ENCODE data around the gene ELMO1.
"Not testable (repeated sequence)": the region's sequence is repeated elsewhere in the genome, so short reads cannot be mapped to it uniquely, and the experiment has no call there.

The ELMO1 gene

DNA sequence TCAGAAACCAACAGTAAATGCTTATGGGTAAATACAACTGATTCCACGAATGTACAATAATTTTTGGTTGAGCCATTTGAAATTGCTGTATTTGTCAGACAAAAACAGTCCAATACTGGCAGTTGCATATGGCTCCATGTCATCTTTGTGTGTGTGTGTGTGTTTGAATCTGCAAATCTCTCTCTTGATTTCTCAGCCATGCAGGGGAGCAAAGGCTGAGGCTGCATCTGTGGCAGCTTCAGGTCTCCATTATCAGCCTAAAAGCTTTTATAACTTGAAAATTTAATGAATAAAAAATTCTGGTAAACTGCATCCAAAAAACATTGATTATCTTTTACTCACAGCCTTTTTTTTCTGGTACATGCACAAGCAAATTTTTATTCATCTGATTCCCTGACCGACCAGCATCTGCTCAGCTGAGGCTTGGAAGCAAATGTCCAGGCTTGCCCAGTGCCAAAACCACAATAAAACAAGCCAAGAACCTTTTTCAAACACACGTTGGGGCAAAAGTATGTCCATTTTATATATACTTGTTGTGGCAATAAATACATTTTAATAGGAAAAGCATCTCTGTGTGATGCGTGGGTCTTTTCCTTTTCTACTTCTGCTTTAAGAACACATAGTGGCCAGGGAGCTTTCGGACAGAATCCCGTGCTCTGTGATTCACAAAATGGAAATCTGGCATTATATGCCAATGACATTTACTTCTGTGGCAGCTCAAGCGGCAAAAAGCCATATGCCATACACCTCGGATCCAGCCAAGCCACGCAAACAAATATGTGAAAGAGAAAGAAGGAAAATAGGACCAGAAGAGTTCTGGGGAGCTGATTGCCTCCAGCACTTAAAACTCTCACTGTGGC, 448.8 kb downstream of the ELMO1 start:
- DNase-seq: no peak

DNA sequence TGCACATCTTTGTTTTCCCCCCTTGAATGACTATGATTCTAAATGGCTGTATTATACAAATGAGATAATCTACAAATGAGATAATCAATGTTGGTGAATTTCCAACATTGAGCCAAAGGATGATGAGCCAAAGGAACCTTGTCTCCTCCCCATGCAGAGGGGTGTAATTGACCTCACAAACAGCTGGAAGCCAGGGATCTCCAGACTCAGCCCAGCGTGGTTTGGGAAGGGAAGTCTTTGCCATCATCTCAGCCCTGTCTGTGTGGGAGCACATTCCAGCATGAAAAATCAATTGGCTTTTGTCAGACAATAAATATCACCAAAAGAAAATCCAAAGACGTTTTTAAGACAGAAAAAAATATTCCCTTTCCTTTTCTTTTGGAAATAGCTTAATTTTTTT, 452.9 kb downstream of the ELMO1 start:
- DNase-seq: no peak

DNA sequence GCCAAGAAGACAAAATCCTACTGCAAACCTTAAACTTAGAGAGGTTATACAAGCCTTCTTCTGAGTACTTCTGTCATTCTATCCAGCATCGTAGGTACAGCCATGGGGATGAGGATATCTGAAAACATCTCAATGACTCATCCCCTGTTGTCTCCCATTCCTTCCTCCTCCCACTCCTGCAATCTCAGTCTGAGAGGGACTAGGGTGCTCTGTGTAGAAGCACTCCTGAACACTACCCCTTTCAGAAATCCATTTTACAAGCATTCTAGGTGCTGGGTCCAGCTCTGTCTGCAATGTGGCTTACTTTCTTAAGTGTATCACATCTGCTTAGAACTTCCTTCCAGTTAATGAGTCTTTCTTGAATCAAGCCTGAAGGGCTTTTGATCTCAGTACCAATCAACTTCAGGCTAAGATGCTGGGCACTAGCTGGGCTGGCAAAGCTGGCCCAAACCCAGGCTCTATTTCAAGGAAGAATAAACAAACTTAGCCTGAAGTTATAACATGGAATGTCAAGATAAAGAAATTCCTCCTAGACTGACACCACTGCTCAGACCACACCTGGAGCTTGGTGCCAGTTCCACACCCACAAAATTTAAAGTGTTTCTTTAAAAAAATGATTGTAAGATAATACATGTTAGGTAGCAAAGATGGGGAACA, 454.1 kb downstream of the ELMO1 start:
- DNase-seq: no peak

DNA sequence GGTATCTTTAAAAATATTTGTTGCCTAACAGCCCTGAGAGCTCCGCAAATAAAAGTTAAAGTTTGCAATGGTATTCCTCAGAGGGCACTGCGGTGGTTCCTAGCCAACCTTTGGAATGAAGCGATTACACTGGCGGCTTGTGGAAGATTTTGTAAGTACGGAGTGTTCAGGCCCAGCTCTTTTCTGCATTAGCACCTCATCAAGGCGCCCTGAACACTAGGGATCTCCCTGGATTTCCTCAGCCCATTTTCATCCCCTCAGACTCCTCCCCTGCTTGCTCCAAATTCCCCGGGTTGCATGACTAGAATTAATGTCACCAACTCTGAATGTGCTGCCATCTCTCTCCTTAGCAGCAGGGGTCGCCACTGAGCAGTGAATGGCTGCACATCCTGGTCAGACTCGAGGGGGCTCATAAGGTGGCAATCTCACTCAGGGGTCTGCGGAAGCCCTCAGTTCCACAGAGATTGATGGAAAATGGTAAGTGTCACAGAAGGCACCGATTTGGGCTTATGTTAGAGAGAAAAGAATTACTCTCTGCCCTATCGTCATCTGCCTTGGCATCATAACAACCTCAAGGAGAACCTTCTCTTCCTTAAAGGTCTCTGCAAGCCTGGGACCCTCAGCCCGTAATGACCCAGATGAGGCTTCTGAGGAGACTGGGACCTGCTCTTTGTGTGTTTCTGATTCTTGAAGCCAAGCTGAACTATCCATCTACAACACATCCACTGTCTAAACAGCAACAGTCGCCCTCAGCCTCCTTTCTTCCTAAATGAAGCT, 461.5 kb downstream of the ELMO1 start:
- peak; percentile 83 for DNase-seq

DNA sequence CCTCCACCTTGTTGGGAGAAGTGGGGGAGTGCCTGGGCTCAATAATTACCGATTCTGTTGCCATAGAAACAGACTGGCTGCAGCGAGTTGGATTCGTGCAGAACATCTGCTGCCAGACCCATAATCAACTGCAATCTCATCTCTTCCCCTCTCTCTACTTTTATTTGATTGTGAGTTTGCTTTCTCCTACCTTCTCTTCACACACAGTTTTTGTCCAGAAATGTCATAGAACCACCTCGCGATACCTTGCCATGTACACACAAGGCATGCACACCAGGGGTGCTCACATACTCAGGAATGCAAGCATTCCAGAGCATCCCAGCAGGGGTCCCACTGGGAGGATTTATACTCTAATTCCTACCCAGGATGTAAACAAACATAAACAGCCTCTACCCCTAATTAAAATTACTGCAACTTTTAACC, 462.1 kb downstream of the ELMO1 start:
- DNase-seq: no peak

DNA sequence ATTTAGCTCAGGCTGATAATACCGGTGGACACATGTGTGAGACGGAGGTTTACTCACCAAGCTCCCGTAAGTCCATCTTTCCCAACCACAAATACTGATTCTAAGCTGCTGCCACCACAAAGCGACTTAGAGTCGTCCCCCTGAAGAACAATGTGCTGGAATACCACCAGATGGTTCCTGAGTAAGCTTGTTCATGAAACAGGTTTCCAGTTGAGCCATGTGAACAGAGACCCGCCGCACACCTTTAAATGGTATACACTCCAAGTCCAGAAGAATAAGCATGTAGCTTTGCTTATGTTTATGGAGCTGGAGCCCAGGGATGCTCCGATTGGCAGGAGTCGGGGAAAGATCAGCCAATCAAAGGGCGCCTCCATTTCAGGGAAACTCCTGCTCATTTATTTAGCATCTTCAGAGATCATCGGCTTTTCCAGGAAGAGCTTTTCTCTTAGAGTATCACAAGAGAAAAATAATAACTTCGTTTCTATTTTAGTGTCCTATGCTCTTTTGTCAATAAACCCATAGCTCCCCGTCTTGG, 462.7 kb downstream of the ELMO1 start:
- DNase-seq: no peak

DNA sequence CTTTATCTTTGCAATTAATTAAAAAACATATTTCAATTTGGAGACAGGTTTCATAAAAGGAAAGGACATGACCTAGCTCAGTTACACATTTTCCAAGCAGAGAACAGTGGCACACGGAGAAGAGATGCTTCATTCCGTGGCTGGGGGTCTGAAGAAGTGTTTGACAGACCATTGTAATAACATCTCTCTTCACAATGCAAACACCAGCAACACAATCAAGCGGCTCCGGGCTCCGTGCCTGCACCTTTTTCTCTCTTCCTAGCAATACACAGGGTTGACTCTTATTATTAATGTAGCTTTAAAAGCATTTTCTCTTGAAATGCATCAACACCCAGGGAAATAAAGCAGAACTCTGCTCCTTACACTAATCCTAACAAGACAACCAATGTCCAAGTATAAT, 463.3 kb downstream of the ELMO1 start:
- DNase-seq: no peak

DNA sequence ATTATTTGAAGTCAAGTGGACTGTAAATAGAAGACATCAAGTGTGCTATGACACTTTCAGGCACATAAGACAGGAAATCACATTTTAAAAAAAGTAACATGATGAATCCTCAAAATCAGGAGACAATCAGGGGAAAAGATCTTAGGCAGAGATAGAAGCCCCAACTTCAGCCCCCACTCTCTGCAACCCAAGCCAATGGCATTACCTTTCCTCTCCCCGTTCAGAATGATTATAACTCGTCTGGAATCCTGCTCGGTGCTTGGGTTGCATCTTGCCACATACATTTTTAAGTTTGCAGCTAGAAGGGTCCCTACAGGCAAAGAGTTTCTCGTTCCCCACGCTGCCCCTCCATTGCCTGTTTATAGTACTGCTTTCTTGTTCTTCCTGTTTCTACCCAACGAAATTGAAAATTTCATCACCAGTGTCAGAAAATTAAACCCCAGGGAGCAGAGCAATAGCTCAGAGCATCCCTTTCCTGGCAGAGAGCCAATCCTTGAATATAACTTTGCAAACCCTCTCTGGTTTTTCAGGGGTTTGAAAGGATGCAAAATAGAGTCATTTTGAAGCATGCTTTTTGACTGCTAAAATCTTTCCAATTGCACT, 463.9 kb downstream of the ELMO1 start:
- DNase-seq: no peak

DNA sequence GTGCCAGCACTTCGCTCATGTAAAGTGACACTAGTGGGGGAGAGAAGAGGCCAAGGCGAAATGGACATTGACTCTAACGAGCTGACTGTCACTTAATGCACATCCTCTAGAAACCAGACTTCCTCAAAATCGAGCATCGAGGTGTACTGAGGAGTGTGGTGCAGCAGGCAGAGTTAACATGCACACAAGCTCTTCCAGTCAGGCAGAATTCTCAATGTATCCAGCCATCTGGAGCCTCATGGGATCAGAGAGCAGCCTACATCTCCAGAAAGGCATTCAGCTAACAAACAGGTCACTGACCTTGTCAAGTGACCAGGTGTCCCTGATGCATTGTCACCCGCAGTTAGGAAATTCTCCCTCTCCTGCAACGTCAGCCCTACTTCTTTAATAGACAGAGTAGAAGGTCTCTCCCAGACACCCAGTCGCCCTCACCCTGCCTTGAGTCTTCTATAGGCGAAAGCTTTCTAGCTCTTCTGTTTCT, 464.6 kb downstream of the ELMO1 start:
- no peak for DNase-seq

DNA sequence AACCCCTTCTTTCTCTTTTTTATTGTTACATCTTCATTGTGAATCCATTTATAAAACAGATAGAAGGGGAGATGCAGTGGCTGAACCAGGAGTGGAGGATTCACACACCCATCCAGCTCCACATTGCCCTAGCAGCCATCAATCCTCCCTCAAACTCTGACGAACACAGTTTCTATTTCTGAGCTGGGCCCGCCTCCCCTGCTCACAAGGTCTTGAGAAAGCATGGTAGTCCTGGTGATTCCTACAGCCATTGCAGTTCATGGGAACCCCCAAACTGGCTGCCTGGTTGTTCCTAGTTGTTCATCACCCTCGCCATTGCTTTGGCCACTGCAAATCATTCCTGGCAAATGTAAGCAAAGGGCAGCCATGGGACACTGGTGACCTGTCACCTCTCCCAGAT, 465.9 kb downstream of the ELMO1 start:
- no peak for DNase-seq

DNA sequence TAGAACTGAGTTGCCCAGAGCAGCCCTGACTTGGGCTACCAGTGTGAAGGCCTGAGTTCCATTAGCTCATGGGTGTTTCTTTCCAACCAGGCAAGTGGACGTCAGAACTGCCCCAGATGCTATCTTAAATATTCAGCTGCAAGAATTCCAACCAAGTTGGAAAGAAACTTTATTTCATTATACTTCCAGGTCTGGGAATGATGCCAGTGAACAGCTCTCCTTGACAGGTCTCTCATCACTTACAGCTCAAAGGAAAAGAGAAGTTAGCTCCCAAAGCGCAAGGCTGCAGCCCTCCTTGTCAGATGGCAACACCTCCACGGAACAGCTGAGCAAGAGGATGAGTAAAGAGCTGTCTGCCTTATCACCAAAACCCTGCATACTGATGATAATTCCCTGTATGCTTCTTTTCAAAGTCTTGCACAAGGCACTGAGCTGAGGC, 468.8 kb downstream of the ELMO1 start:
- DNase-seq: no peak

DNA sequence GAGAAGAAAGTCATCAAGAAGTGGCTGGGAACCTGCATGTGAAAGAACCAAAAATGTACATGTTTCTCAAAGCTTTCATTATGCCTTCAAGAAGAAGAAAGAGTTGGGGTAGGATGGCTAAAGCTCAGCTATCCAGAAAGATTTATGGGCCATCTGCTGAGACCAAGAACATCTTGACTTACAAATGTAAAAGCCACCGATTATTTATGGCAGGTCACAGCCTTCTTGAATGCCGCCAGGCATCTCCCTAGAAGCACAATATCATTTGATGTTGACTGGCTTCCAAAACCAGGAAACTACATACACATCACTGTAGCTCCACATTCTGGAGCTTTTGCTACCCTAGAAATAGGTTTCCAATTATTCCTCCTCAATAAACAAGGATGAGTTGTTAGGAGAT, 470.2 kb downstream of the ELMO1 start:
- no peak for DNase-seq

DNA sequence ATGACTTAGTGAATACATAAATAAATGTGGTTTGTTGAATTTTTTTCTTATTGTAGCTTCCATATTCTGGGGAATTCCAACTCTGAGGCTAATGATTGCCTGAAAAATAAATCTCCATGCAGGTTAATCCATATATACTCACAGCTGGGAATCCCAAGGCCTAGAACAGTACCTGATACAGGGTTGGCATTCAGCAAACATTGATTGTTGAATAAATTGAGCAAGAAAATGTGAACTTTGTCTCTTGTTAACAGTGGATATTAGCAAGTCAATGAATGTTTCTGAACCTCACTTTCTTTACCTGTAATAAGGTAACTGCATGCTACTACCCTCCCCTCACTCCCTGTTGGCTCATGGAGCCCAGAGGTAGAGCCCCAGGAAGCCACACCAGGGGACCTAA, 470.8 kb downstream of the ELMO1 start:
- DNase-seq: no peak

DNA sequence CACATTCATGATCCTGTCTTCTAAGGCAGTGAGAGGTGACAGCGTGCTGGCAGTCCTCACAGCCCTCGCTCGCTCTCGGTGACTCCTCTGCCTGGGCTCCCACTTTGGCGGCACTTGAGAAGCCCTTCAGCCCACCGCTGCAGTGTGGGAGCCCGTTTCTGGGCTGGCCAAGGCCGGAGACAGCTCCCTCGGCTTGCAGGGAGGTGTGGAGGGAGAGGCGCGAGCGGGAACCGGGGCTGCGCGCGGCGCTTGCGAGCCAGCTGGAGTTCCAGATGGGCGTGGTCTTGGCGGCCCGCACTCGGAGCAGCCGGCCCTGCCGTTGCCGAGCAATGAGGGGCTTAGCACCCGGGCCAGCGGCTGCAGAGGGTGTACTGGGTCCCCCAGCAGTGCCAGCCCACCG, 475.1 kb downstream of the ELMO1 start:
- not testable (repeated sequence) for DNase-seq

DNA sequence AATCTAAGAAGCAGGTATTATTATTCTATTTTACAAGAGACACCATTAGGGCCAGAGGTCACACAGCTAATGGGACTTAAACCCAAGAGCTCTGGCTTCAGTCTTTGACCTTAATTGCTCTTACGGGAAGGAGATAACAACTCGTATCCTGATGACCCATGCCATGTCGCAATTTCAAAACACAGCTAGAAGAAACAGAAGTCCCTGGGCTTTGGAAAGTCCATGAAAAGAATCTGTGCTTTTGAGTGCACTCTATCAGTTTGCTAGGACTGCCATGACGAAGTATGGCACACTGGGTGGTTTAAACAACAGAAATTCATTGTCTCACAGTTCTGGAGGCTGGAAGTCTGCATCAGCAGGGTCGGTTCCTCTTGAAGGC, 476.5 kb downstream of the ELMO1 start:
- DNase-seq: no peak

DNA sequence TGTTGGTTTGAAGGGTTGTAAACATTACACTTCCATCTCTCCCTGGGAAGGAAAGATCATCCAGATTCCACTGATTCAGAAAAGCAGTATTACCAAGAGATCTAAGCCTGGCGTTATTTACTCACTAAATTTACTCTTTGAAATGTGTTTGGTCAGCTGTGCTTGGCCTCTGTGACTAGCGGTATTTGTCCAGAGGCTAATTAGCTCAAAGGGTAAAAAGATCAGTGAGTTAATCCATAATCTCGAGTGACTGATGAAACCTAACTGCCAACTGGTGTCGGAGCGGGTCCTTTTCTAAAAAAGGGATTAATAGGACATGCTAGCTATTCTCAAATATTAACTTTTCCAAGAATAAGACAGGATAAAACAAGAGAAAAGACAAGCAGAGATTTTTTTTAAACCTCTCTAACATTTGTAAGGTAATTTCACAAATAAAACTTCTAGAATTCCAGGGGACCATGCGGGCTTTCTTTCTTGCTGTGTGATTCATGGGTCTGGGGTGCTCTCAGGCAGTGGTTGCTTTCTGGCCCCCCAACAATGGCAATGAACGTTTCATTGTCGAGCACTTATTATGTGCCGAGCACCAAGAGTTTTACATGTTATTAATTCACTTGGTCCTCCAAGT, 477.0 kb downstream of the ELMO1 start:
- no peak for DNase-seq

DNA sequence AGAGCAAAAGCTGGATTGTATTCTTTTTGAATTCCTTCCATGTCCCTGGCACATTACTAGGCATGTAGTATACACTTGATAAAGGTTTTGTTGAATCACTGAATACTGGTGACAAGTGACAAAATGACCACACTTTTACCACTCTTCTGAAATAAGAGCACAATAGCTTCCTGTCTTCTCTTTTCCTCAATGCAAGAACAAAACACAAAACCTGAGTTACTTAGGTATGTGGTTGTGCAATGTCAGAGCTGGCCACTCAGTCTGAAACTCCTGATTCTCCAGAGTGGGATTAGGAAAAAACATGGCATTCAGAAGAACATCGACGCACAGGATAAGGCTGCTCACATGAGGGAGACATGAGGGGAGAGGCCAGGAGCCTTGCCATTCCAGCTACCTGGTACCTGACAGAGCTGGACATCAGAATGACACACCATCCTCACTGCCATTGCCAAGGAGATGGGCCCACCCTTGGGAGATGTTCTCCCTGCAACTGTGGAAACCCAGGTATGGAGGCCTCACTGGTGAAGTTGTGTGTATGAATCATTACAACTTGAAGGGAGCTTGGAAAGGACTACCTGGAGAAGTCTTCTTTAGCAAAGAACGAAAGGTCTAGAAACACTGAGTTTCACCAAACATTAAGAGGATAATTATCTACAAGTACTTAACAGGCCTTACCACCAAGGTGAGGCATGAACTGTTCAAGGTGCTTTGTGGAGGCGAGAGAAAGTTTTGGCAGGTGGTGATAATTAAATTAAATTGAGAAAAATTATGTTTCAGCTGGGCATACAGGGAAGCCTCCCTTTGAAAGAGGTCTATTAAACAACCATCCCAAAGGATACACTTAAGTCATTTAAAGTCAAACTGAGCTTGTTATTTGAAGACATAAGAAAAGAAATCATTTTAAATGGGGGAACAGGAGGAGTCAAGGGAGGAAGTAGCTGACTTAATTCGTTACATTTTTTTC, 477.8 kb downstream of the ELMO1 start:
- no peak for DNase-seq

DNA sequence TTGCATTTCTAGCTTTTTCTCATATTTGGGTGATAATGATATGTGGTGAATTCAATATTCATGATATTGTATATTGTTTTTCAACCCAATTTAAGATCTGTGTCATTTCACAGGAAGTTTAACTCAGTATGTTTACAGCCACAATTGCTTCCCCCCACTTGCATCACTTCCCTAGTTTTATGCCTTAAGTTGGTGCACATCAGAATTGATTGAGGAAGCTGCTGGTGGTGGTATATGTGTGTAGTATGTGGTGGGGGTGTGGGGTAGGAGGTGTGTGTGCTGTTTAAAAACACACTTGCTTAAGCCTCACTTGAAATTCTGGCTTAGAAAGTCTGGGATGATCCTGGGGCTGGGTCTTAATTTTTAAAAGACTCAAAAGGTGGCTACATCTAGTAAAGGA, 479.3 kb downstream of the ELMO1 start:
- no peak for DNase-seq

DNA sequence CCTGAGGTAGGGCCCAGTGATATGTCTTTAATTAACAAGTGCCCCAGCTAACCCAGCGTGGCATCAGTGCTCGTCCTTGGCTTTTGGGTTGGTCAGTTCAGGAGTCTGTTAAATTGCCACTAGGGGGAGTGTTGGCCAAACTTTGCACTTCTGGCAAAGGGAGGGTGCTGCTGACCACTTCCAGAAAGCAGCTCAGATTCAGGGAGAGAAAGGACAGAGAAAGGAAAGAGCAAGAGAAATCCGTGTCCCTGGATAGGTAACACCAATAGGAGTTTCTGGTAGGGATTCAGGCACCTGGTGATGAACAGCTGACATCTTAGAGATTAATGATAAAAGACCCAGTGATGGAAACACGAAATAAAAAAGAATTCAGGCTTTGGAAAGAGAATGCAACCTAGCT, 481.3 kb downstream of the ELMO1 start:
- DNase-seq: no peak

DNA sequence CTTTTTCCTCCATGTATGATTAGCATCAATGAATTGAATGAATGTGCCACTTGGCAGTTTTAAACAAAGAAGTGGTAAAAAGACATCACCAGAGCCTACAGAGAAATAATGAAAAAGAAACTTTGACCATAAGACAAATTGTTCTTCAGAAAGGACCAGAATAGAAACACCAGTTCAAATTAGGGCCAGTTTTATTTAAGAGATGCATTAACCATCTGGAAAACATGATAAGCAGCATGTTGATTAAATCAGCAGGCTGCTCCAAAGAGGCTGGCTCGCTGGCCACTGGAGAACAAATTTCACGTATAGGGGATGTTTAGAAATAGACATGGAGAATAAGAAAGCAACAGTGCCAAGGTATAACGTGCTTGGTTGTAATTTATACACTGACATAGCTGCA, 482.0 kb downstream of the ELMO1 start:
- DNase-seq: no peak

DNA sequence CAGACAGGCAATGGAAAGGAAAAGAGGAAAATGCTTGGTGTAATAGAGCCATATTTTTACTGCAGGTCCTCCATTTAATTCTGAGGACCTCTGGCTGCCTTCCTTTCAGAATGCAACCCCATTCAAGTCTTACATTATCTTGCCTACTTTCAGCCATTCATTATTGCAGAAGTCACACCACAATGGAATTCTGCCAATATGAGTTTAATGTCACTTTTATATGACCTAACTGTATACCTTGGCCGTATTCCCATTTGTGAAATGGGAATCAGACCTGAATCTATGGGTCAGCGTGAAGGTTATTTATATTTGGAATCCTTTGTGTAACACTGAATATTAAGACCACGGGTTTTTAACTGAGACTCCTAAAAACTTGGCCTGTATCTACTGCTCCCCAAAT, 482.6 kb downstream of the ELMO1 start:
- DNase-seq: no peak

Data from activated effector memory CD4-positive, alpha-beta T cell treated with anti-CD3 and anti-CD28 coated beads, Interleukin-2, amount 50 U/mL, for 16 hours (primary cell).